Mucosa of descending colon (tissue), 3 donors: ENCODE results near the gene DACH1. TPM values are rescaled to one million over a fixed set of nuclear protein-coding genes. Genes with fewer than 3 reads are reported as not detected.

Experiments used
- ATAC-seq: fragments of 200-7000 bp; cut with Tn5 transposase; one replicate; pipeline ENCODE4 v1.9.1; 2020; ENCODE audit warnings: mild to moderate bottlenecking, moderate library complexity
- DNase-seq, 3 donors: peaks; one replicate each; pipeline ENCODE4 v3.0.0-alpha.2; 2020
- H3K36me3 ChIP-seq: fragments of 200-600 bp; one replicate; pipeline ENCODE4 v1.8.0; 2021; ENCODE audit warnings: low read depth, mild to moderate bottlenecking
- H3K4me1 ChIP-seq: fragments of 200-600 bp; one replicate; pipeline ENCODE4 v1.8.0; 2021; ENCODE audit warnings: low read depth, mild to moderate bottlenecking
- H3K4me3 ChIP-seq: fragments of 200-600 bp; one replicate; pipeline ENCODE4 v1.8.0; 2021; ENCODE audit warnings: mild to moderate bottlenecking
- H3K9me3 ChIP-seq: fragments of 200-600 bp; one replicate; pipeline ENCODE4 v1.8.0; 2021; ENCODE audit warnings: mild to moderate bottlenecking
- CTCF ChIP-seq: fragments of 200-600 bp; IDR thresholded peaks from one replicate; pipeline ENCODE4 v1.8.0; 2022; ENCODE audit warnings: antibody characterized with exemption, mild to moderate bottlenecking
- intact Hi-C, 2 donors: fragments of 100-400 bp; cut with DNase I in 1 of 2; cut with micrococcal nuclease in 1 of 2; formaldehyde crosslinking; loops; one replicate each; pipeline versions ENCODE4 v1.11.0 to v1.11.1; 2022; cut with DNase I, micrococcal nuclease
- total RNA-seq, 3 donors: library from RNA; stranded (reverse); fragmentation: NEBNext Ultra II Directional in 2 of 3; extraction: Animal tissue kit (Norgen Biotek cat#: 25700) in 2 of 3; gene quantifications; one replicate each; pipeline versions ENCODE4 v1.2.1 to v1.2.4, GENCODE V29; 2021 to 2023
- donor health status: DM: no; HTN: no; CAD: no; lungs with moderate emphysema.
- donor health status: DM: no; HTN: no; CAD: no.
- donor health status: DM: no; HTN: yes; CAD: no.

DACH1 gene
- total RNA-seq, 3 donors from 2014 or later: 3.2 to 6.5 (median 6.4) TPM

DNA sequence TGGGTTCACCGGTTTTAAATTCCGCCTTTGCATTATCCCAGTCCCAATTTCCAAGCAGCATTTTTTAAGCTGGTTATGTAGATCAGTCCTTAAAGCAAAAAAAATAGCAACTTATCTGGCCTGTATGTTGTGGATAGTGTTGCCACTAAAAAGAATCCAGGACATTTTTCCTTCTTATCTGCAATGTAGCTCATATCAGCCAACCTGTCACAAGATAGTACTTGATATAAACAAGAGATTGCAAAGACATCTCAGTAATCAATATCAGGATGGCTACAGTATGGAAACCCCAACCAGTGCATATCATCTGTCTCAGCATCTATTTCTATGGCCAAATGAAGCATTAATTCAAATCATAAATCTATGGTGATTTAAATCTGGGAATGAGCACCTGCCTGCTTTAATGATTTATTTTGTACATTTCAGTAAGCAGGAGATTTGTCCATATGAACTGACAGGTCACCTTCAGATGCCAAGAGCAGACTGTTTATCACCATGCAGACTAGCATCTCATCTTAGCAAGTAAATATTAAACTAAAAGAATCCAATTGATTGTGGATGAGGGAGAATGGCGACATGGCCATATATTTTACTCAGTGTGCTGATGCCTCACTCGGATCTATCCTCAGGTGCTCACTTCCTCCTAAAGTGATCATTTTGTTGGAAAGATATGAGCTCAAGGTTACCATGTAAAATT, 240.4 kb downstream of the DACH1 start:
- no peaks in the 10 kb centered on the region for H3K4me1 ChIP-seq
- no peak for ATAC-seq
- TF ChIP-seq CTCF: no peak

GRCh38 chr13:71625694-71626093, 241.3 kb downstream of the DACH1 start:
- H3K4me3 ChIP-seq: no peak overlapping the region
- no peak for TF ChIP-seq CTCF
- DNase-seq: no peak
- no peaks in the 10 kb centered on the region for H3K9me3 ChIP-seq
- intact Hi-C loops: no loop called here
- no peaks in the 10 kb centered on the region for H3K36me3 ChIP-seq
- H3K4me1 ChIP-seq: no peaks in the 10 kb centered on the region
- no peak for ATAC-seq

More for the DNA sequence above, 240.4 kb downstream of the DACH1 start:
- no peaks in the 10 kb centered on the region for H3K36me3 ChIP-seq
- intact Hi-C loops: no loop called here
- DNase-seq: no peak
- H3K9me3 ChIP-seq: no peaks in the 10 kb centered on the region
- no peak overlapping the region for H3K4me3 ChIP-seq

GRCh38 chr13:71624653-71625600, 242.1 kb downstream of the DACH1 start:
- H3K4me1 ChIP-seq: no peaks in the 10 kb centered on the region
- no peak for TF ChIP-seq CTCF
- no peak for ATAC-seq
- no peak overlapping the region for H3K4me3 ChIP-seq
- no peaks in the 10 kb centered on the region for H3K36me3 ChIP-seq
- no peak for DNase-seq
- intact Hi-C loops: no loop called here
- H3K9me3 ChIP-seq: no peaks in the 10 kb centered on the region

- no peak for DNase-seq
- intact Hi-C loops: no loop called here
- no peak overlapping the region for H3K4me3 ChIP-seq
- H3K36me3 ChIP-seq: no peaks in the 10 kb centered on the region
- H3K4me1 ChIP-seq: no peaks in the 10 kb centered on the region
- ATAC-seq: no peak
- H3K9me3 ChIP-seq: no peaks in the 10 kb centered on the region
- TF ChIP-seq CTCF: no peak
These were observed 245.6 kb downstream of the DACH1 start for GRCh38 chr13:71621174-71622124.

DNA sequence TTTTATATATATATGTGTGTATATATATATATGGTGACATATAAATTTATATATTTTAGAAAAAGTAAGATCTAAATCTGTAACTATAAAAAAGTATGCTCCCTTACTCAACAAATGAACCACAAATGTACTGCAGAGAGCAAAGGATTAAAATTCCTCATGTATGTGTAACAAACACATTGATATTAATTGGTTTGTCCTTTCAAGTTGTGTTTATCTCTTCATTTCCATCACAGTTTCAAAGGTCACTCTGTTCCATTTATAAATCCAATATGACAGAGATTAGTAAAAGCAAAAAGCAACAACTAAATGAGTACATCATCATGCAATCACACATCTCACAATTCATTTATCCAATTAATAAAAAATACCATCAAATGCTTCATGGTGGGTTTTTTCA, 247.9 kb downstream of the DACH1 start:
- intact Hi-C loops: no loop called here
- DNase-seq: no peak
- H3K4me3 ChIP-seq: no peak overlapping the region

More for the DNA sequence above, 247.9 kb downstream of the DACH1 start:
- H3K36me3 ChIP-seq: no peaks in the 10 kb centered on the region
- no peaks in the 10 kb centered on the region for H3K4me1 ChIP-seq
- ATAC-seq: no peak
- H3K9me3 ChIP-seq: no peaks in the 10 kb centered on the region
- TF ChIP-seq CTCF: no peak
